ENCODE data around the gene ZNF862.

GRCh38 chr7:149846436-149847046 is 8.4 kb downstream of the ZNF862 start:
- TF ChIP-seq CTCF (conservative IDR thresholded peaks at IDR 0.05) (no peak), ZFX (IDR thresholded peaks at IDR 0.05) (no peak)

Data from C4-2B (cell line).